A549 (cell line): ENCODE measurements around the gene CER1.

Experiments used
- CTCF ChIP-seq: fragments of >200 bp; sonication (Bioruptor Twin); formaldehyde crosslinking; IDR thresholded peaks from 3 replicates; pipeline ENCODE4 v1.5.1; 2016
- EP300 ChIP-seq, 2 experiments: fragments of >200 bp; sonication (Bioruptor Twin); formaldehyde crosslinking; IDR thresholded peaks; 2 replicates in 1 of 2; 3 replicates in 1 of 2; pipeline ENCODE4 v1.6.1; 2016 to 2017
- ESRRA ChIP-seq: fragments of 150-350 bp; IDR thresholded peaks from 2 replicates; pipeline ENCODE4 v1.6.1; 2014; ENCODE audit warnings: mild to moderate bottlenecking, low read length, borderline replicate concordance
- POLR2AphosphoS2 ChIP-seq: conservative IDR thresholded peaks from 2 replicates; pipeline ENCODE4 v1.6.1; 2012; ENCODE audit warnings: low read length, improper control_type of control experiment, inconsistent platforms
- SMC3 ChIP-seq: fragments of >200 bp; sonication (Bioruptor Twin); formaldehyde crosslinking; IDR thresholded peaks from 3 replicates; pipeline ENCODE4 v1.6.1; 2018; ENCODE audit warnings: inconsistent platforms
- ZC3H11A ChIP-seq: fragments of 450-650 bp; IDR thresholded peaks from 2 replicates; pipeline ENCODE4 v1.6.1; 2014; ENCODE audit warnings: antibody characterized with exemption, mild to moderate bottlenecking
- TF ChIP-seq, protein P1 (sequence below): fragments of 250-450 bp; sonication (Bioruptor Pico); IDR thresholded peaks from 2 replicates; pipeline ENCODE4 v1.5.0; 2020; ENCODE audit warnings: low read depth, mild to moderate bottlenecking, moderate library complexity

DNA sequence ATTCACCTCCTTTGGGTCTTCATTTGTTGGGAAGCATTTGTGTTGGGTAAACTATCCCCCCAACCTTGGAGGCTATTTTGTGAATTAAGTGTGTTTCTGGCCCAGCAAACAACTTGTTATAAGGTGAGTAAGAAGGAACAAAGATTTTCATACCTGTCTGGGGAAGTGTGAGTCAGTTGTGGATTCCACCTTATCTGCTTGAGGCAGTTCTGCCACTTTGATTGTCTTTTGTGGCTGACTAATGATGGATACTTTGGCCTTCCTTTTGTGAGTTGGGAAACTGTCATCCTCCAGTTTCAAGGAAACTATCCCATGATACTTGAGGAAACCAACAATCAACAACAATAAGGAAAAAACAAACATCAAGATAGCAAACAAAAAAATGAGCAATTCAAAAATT, 24.6 kb upstream of the CER1 start:
- TF ChIP-seq CTCF = no peak
- TF ChIP-seq, protein P1, sequence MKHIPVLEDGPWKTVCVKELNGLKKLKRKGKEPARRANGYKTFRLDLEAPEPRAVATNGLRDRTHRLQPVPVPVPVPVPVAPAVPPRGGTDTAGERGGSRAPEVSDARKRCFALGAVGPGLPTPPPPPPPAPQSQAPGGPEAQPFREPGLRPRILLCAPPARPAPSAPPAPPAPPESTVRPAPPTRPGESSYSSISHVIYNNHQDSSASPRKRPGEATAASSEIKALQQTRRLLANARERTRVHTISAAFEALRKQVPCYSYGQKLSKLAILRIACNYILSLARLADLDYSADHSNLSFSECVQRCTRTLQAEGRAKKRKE (CRISPR knock-in tag) = no peak
- no peak for TF ChIP-seq SMC3
- TF ChIP-seq EP300 (IDR thresholded peaks at IDR 0.05) = no peak
- TF ChIP-seq ZC3H11A = no peak
- no peak for TF ChIP-seq ESRRA
- no peak for TF ChIP-seq POLR2AphosphoS2
